Common myeloid progenitor, CD34-positive (primary cell): Measurements from ENCODE around the gene OR6C74.

Experiments
- CTCF ChIA-PET: fragments of 350-600 bp; sonication (Branson Sonifier 250); formaldehyde crosslinking; loops from one replicate; lab custom pipeline; 2021; ENCODE audit warnings: antibody characterized with exemption; lab: Charles Lee
- POLR2A ChIA-PET: fragments of 350-600 bp; sonication (Branson Sonifier 250); formaldehyde crosslinking; loops from one replicate; lab custom pipeline; 2021; ENCODE audit warnings: antibody characterized with exemption; lab: Charles Lee
- DNase-seq, 3 donors: peaks; one replicate each; pipeline versions ENCODE4 v3.0.0 to v3.0.0-alpha.2; 2013
- H3K27ac ChIP-seq, 2 experiments: 1 replicate in 1 of 2; 2 replicates in 1 of 2; pipeline ENCODE4 v1.7.0; 2013; ENCODE audit warnings: inconsistent platforms in 2 of 2, low read length in 2 of 2, mild to moderate bottlenecking in 2 of 2, low read depth in 1 of 2, moderate library complexity in 1 of 2; ENCODE audit not compliant: severe bottlenecking in 2 of 2, insufficient read depth in 1 of 2, poor library complexity in 1 of 2
- H3K27me3 ChIP-seq, 5 experiments: replicated peaks in 2 of 5; 1 replicate in 3 of 5; 2 replicates in 2 of 5; pipeline versions ENCODE4 v1.6.1 to v1.7.0; 2013; ENCODE audit warnings: low read length in 4 of 5, mild to moderate bottlenecking in 2 of 5, moderate library complexity in 2 of 5, inconsistent platforms in 1 of 5; ENCODE audit not compliant: insufficient read depth in 5 of 5, control insufficient read depth in 4 of 5
- H3K36me3 ChIP-seq, 4 experiments: 1 replicate in 2 of 4; 2 replicates in 2 of 4; pipeline versions ENCODE4 v1.6.1 to v1.7.0; 2013; ENCODE audit warnings: low read length in 3 of 4, control low read depth in 1 of 4, mild to moderate bottlenecking in 1 of 4; ENCODE audit not compliant: control insufficient read depth in 4 of 4, insufficient read depth in 4 of 4
- H3K4me1 ChIP-seq, 4 experiments: 1 replicate in 3 of 4; 2 replicates in 1 of 4; pipeline versions ENCODE4 v1.6.1 to v1.7.1; 2013; ENCODE audit warnings: low read length in 3 of 4, mild to moderate bottlenecking in 3 of 4, control low read depth in 1 of 4, inconsistent platforms in 1 of 4, moderate library complexity in 1 of 4; ENCODE audit not compliant: control insufficient read depth in 4 of 4, insufficient read depth in 4 of 4; ENCODE audit errors: control extremely low read depth in 1 of 4
- H3K4me3 ChIP-seq, 7 experiments: 1 replicate in 4 of 7; 2 replicates in 3 of 7; pipeline versions ENCODE4 v1.5.1 to v1.7.0; 2013; ENCODE audit warnings: mild to moderate bottlenecking in 7 of 7, low read length in 6 of 7, moderate library complexity in 6 of 7, inconsistent platforms in 2 of 7, low read depth in 2 of 7, control low read depth in 1 of 7; ENCODE audit not compliant: insufficient read depth in 4 of 7, control insufficient read depth in 1 of 7; ENCODE audit errors: extremely low read depth in 1 of 7
- H3K9me3 ChIP-seq, 5 experiments: 1 replicate in 4 of 5; 2 replicates in 1 of 5; pipeline versions ENCODE4 v1.6.1 to v1.7.1; 2013; ENCODE audit warnings: low read length in 4 of 5, mild to moderate bottlenecking in 2 of 5, inconsistent platforms in 1 of 5, low read depth in 1 of 5, moderate library complexity in 1 of 5; ENCODE audit not compliant: control insufficient read depth in 4 of 5, insufficient read depth in 2 of 5; ENCODE audit errors: control extremely low read depth in 1 of 5
- whole genome bisulfite sequencing: methylation state at CpG from one replicate; pipeline ENCODE4 v1.1.5; 2013; ENCODE audit not compliant: insufficient coverage; 5-methylcytosine and 5-hydroxymethylcytosine counted together

The OR6C74 gene

GRCh38 chr12:55256831-55257230 lies 12.4 kb downstream of the OR6C74 start:
- Histone ChIP-seq H3K4me3 (no peak overlapping the region), H3K9me3 (peaks cover 0 to 1% (median 0%) of the 10 kb centered on the region in 5 experiments), H3K27ac (no peak overlapping the region), H3K4me1 (no peaks in the 10 kb centered on the region), H3K27me3 (peaks cover 0 to 10% (median 0%) of the 10 kb centered on the region in 5 experiments), H3K36me3 (no peaks in the 10 kb centered on the region)
- no peak for DNase-seq
- POLR2A ChIA-PET: no interaction called here
- CTCF ChIA-PET: interaction anchor here (1.2 kb wide), 1 partner anchor 24 kb away, joined by 3 read pairs; no protein-coding TSS in a partner anchor
- no CpG with 5 or more reads among the region's 4 CpGs for WGBS

DNA sequence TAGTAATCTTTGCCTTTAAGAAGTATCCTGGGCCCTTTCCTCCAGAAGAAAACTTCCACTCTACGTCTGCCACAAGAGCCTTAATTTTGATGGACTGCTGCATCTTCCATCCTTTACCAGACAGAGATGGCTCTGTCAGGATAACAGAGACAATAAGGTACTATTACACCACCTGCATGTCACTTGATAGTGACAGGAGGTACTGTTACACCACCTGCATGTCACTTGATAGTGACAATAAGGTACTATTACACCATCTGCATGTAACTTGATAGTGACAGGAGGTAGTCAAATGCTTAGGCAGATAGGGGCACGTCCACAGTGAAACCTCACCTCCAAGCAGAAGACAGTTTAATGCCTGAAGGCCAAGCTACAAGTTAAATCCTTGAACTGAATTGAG lies 13.9 kb downstream of the OR6C74 start:
- Histone ChIP-seq H3K27me3 (peaks cover 0 to 5% (median 0%) of the 10 kb centered on the region in 5 experiments), H3K9me3 (peaks cover 0 to 1% (median 0%) of the 10 kb centered on the region in 5 experiments), H3K4me1 (no peaks in the 10 kb centered on the region), H3K4me3 (no peak overlapping the region), H3K27ac (no peak overlapping the region), H3K36me3 (no peaks in the 10 kb centered on the region)
- no peak for DNase-seq
- POLR2A ChIA-PET: no interaction called here
- CTCF ChIA-PET: no interaction called here
- 67% methylated on average over 1 of the region's 2 CpGs for WGBS

DNA sequence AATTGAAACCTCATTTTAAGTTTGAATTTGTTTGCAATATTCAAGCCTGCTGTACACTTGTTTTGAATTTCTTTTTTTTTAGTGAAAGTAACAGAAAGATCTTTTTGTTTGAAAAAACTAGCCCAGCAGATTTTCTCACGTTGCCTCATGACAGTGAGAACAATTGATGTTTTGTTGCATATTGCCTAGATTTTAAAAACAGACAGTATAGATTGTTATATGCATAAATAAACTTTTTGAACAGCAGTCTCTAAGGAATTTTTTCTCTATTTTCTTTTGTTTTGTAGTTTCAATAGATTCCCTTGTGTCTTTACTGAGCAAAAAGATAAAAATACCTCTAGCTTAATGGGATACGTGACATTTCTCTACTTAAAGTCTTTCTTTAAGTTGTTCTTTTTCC lies 36.6 kb downstream of the OR6C74 start:
- ChIA-PET CTCF (no interaction called here), POLR2A (no interaction called here)
- peaks cover 0 to 4% (median 1%) of the 10 kb centered on the region in 5 experiments for H3K9me3 ChIP-seq
- no peak overlapping the region for H3K4me3 ChIP-seq
- peaks cover 0 to 10% (median 0%) of the 10 kb centered on the region in 5 experiments for H3K27me3 ChIP-seq
- no peak overlapping the region for H3K27ac ChIP-seq
- no peaks in the 10 kb centered on the region for H3K36me3 ChIP-seq
- H3K4me1 ChIP-seq: no peaks in the 10 kb centered on the region
- WGBS: no CpG with 5 or more reads among the region's 2 CpGs
- DNase-seq: no peak

DNA sequence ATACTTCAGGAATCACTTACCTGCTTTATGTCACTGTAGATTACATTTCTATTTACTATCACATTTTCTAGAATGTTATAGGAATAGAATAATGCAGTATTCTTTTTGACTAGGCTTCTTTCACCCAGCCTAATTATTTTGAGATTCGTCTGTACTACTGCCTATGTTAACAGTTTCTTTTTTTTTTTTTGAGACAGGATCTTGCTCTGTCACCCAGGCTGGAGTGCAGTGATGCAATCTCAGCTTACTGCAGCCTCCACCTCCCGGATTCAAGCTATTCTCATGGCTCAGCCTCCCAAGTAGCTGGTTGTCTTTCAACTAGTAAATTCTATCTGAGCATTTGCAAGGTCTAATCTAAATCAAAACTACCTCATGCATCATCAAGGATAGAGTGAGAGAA lies 45.6 kb downstream of the OR6C74 start:
- no peaks in the 10 kb centered on the region for H3K36me3 ChIP-seq
- H3K9me3 ChIP-seq: no peaks in the 10 kb centered on the region
- no peak overlapping the region for H3K27ac ChIP-seq
- WGBS: 100% methylated on average over 1 of the region's 2 CpGs
- no peak overlapping the region for H3K4me3 ChIP-seq
- H3K27me3 ChIP-seq: peaks cover 0 to 3% (median 2%) of the 10 kb centered on the region in 5 experiments
- ChIA-PET POLR2A (no interaction called here), CTCF (no interaction called here)
- no peaks in the 10 kb centered on the region for H3K4me1 ChIP-seq
- DNase-seq: no peak
